Hematopoietic multipotent progenitor cell treated with erythropoietin and hydrocortisone succinate and interleukin-3 and kit ligand, for 8 days (in vitro differentiated cells): ENCODE measurements around the gene MPO.

Source experiments
- DNase-seq: peaks from one replicate; pipeline ENCODE4 v3.0.0-alpha.2; 2015

The MPO gene

GRCh38 chr17:58229384-58229783, 51.4 kb downstream of the MPO start:
- no peak for DNase-seq

- no peak for DNase-seq
Measured at GRCh38 chr17:58228679-58229078, 52.1 kb downstream of the MPO start.

GRCh38 chr17:58227733-58228132, 53.0 kb downstream of the MPO start:
- no peak for DNase-seq

GRCh38 chr17:58224315-58224714, 56.4 kb downstream of the MPO start:
- no peak for DNase-seq
